Lung (tissue), 12 donors: Measurements from ENCODE around the gene BMAL1. TPM values are rescaled to one million over a fixed set of nuclear protein-coding genes. Genes with fewer than 3 reads are reported as not detected.

Experiments used
- ATAC-seq: fragments of 200-7000 bp; cut with Tn5 transposase; one replicate; pipeline ENCODE4 v1.9.1; 2020; ENCODE audit warnings: moderate number of reproducible peaks; ENCODE audit not compliant: insufficient read depth, low FRiP score
- DNase-seq, 3 donors: peaks; one replicate each; pipeline ENCODE4 v3.0.0-alpha.2; 2013 to 2017
- H3K27ac ChIP-seq, 2 donors: one replicate each; pipeline ENCODE4 v1.5.1; 2013; ENCODE audit warnings: mild to moderate bottlenecking in 2 of 2, moderate library complexity in 2 of 2, control low read depth in 1 of 2, inconsistent platforms in 1 of 2, low read depth in 1 of 2, low read length in 1 of 2
- H3K27me3 ChIP-seq, 3 donors: one replicate each; pipeline ENCODE4 v1.5.1; 2013; ENCODE audit warnings: low read length in 2 of 3; ENCODE audit not compliant: control insufficient read depth in 3 of 3, insufficient read depth in 3 of 3
- H3K36me3 ChIP-seq, 4 donors: one replicate each; pipeline ENCODE4 v1.5.1; 2013; ENCODE audit warnings: low read length in 4 of 4, mild to moderate bottlenecking in 1 of 4, moderate library complexity in 1 of 4; ENCODE audit not compliant: control insufficient read depth in 4 of 4, insufficient read depth in 4 of 4
- H3K4me1 ChIP-seq, 5 donors: one replicate each; pipeline ENCODE4 v1.5.1; 2013; ENCODE audit warnings: low read length in 5 of 5, mild to moderate bottlenecking in 2 of 5, moderate library complexity in 1 of 5; ENCODE audit not compliant: control insufficient read depth in 5 of 5, insufficient read depth in 5 of 5
- H3K4me3 ChIP-seq: one replicate; pipeline ENCODE4 v1.5.1; 2013; ENCODE audit warnings: mild to moderate bottlenecking, control low read depth, moderate library complexity
- H3K9ac ChIP-seq, 2 donors: one replicate each; pipeline ENCODE4 v1.5.1; 2013; ENCODE audit warnings: low read length in 2 of 2, control low read depth in 1 of 2; ENCODE audit not compliant: insufficient read depth in 1 of 2
- H3K9me3 ChIP-seq, 4 donors: one replicate each; pipeline ENCODE4 v1.5.1; 2013; ENCODE audit warnings: low read length in 3 of 4, mild to moderate bottlenecking in 1 of 4, moderate library complexity in 1 of 4; ENCODE audit not compliant: control insufficient read depth in 4 of 4, insufficient read depth in 3 of 4
- CTCF ChIP-seq: IDR thresholded peaks from 2 replicates; pipeline ENCODE4 v1.5.1; 2012; ENCODE audit warnings: mild to moderate bottlenecking; ENCODE audit errors: control extremely low read depth, extremely low read depth
- WGBS, 2 donors: extraction: QIAGEN DNeasy Blood & Tissue Kit; methylation state at CpG; one replicate each; pipeline ENCODE4 v1.1.7; 2013; 5-methylcytosine and 5-hydroxymethylcytosine counted together
- polyA plus RNA-seq, 2 donors: library from polyadenylated mRNA; stranded (reverse); fragments of 200-250 nt; gene quantifications; one replicate each; pipeline ENCODE4 v1.2.1, GENCODE V29; 2013
- total RNA-seq, 2 donors: library from RNA; depleted of rRNA in 1 of 2; stranded (reverse); fragments of >200 nt in 1 of 2; gene quantifications; one replicate each; pipeline ENCODE4 v1.2.1, GENCODE V29; 2014 to 2021
- donor health status: control.
- donor health status: control.
- donor health status: Bipolar disorder and iron deficiency.
- donor health status: healthy.
- donor health status: DM: yes; HTN: yes; CAD: no.

The BMAL1 gene
- total and polyA plus RNA-seq, 4 donors: 13.4 to 38.0 (median 26.2) TPM

- ATAC-seq: no peak
- WGBS, 2 donors: 47 to 79% methylated on average over 8 of the region's 8 CpGs
- TF ChIP-seq CTCF: no peak
These were observed 16.0 kb upstream of the BMAL1 start for GRCh38 chr11:13261591-13262061.

GRCh38 chr11:13262096-13262495, 15.5 kb upstream of the BMAL1 start:
- no peaks in the 10 kb centered on the region for H3K36me3 ChIP-seq
- H3K4me1 ChIP-seq: peaks cover 0 to 13% (median 7%) of the 10 kb centered on the region in 5 donors
- WGBS, 2 donors: 51 to 82% methylated on average over 3 of the region's 3 CpGs
- peak overlapping the region in 1 of 2 donors; percentile 83 for H3K27ac ChIP-seq
- no peak overlapping the region for H3K4me3 ChIP-seq
- no peak overlapping the region for H3K9ac ChIP-seq
- peaks cover 0 to 4% (median 2%) of the 10 kb centered on the region in 3 donors for H3K27me3 ChIP-seq
- ATAC-seq: no peak
- DNase-seq: no peak
- H3K9me3 ChIP-seq: no peaks in the 10 kb centered on the region
- no peak for TF ChIP-seq CTCF

More at GRCh38 chr11:13261591-13262061, 16.0 kb upstream of the BMAL1 start:
- no peaks in the 10 kb centered on the region for H3K36me3 ChIP-seq
- H3K27me3 ChIP-seq: peaks cover 0 to 4% (median 2%) of the 10 kb centered on the region in 3 donors
- H3K27ac ChIP-seq: peak overlapping the region; percentile 81 to 83
- no peaks in the 10 kb centered on the region for H3K9me3 ChIP-seq
- no peak overlapping the region for H3K9ac ChIP-seq
- DNase-seq: no peak
- peaks cover 0 to 13% (median 7%) of the 10 kb centered on the region in 5 donors for H3K4me1 ChIP-seq
- H3K4me3 ChIP-seq: no peak overlapping the region

GRCh38 chr11:13268791-13269190, 8.8 kb upstream of the BMAL1 start:
- ATAC-seq (no peak), DNase-seq (no peak)
- no peaks in the 10 kb centered on the region for H3K9me3 ChIP-seq
- H3K36me3 ChIP-seq: no peaks in the 10 kb centered on the region
- H3K4me3 ChIP-seq: no peak overlapping the region
- H3K4me1 ChIP-seq: no peaks in the 10 kb centered on the region
- no peak for TF ChIP-seq CTCF
- H3K27ac ChIP-seq: no peak overlapping the region
- H3K9ac ChIP-seq: no peak overlapping the region
- peaks cover 0 to 14% (median 14%) of the 10 kb centered on the region in 3 donors for H3K27me3 ChIP-seq

- H3K9ac ChIP-seq: no peak overlapping the region
- peaks cover 0 to 24% (median 22%) of the 10 kb centered on the region in 3 donors for H3K27me3 ChIP-seq
- no peaks in the 10 kb centered on the region for H3K36me3 ChIP-seq
- TF ChIP-seq CTCF: no peak
- no peak overlapping the region for H3K4me3 ChIP-seq
- H3K4me1 ChIP-seq: no peaks in the 10 kb centered on the region
- no peak overlapping the region for H3K27ac ChIP-seq
- ATAC-seq (no peak), DNase-seq (no peak)
- no peaks in the 10 kb centered on the region for H3K9me3 ChIP-seq
These were observed 7.8 kb upstream of the BMAL1 start for GRCh38 chr11:13269775-13270174.
